Liver (tissue), 9 donors: Measurements from ENCODE around the gene ATF4. TPM values are rescaled to one million over a fixed set of nuclear protein-coding genes. Genes with fewer than 3 reads are reported as not detected.

Source experiments
- DNase-seq: peaks from one replicate; pipeline ENCODE4 v3.0.0-alpha.2; 2017; ENCODE audit warnings: low spot score
- H3K27ac ChIP-seq, 2 donors: one replicate each; pipeline ENCODE4 v1.7.0; 2013; ENCODE audit warnings: inconsistent platforms in 2 of 2, low read length in 2 of 2, control low read depth in 1 of 2, low read depth in 1 of 2, mild to moderate bottlenecking in 1 of 2
- H3K27me3 ChIP-seq, 4 donors: one replicate each; pipeline versions ENCODE4 v1.6.1 to v1.7.0; 2013; ENCODE audit warnings: low read length in 3 of 4, inconsistent platforms in 1 of 4, mild to moderate bottlenecking in 1 of 4, moderate library complexity in 1 of 4; ENCODE audit not compliant: control insufficient read depth in 4 of 4, insufficient read depth in 4 of 4
- H3K36me3 ChIP-seq, 4 donors: one replicate each; pipeline versions ENCODE4 v1.6.1 to v1.7.0; 2013; ENCODE audit warnings: low read length in 3 of 4, mild to moderate bottlenecking in 3 of 4, low read depth in 1 of 4, moderate library complexity in 1 of 4; ENCODE audit not compliant: control insufficient read depth in 4 of 4, insufficient read depth in 3 of 4
- H3K4me1 ChIP-seq, 4 donors: one replicate each; pipeline versions ENCODE4 v1.6.1 to v1.7.0; 2013; ENCODE audit warnings: low read length in 3 of 4, mild to moderate bottlenecking in 3 of 4, moderate library complexity in 1 of 4; ENCODE audit not compliant: control insufficient read depth in 4 of 4, insufficient read depth in 4 of 4
- H3K4me3 ChIP-seq, 3 donors: one replicate each; pipeline versions ENCODE4 v1.6.1 to v1.7.0; 2013; ENCODE audit warnings: low read length in 3 of 3, control low read depth in 1 of 3, low read depth in 1 of 3, mild to moderate bottlenecking in 1 of 3
- H3K9ac ChIP-seq, 2 donors: one replicate each; pipeline ENCODE4 v1.7.0; 2013; ENCODE audit warnings: low read length in 2 of 2, mild to moderate bottlenecking in 2 of 2, moderate library complexity in 2 of 2, control low read depth in 1 of 2, low read depth in 1 of 2
- H3K9me3 ChIP-seq, 4 donors: one replicate each; pipeline versions ENCODE4 v1.6.1 to v1.7.0; 2013; ENCODE audit warnings: low read length in 3 of 4; ENCODE audit not compliant: control insufficient read depth in 4 of 4
- ATF3 ChIP-seq: IDR thresholded peaks from 2 replicates; pipeline ENCODE4 v1.6.1; 2016; ENCODE audit warnings: antibody characterized with exemption
- EGR1 ChIP-seq, 2 donors: IDR thresholded peaks; 2 replicates each; pipeline ENCODE4 v1.6.1; 2016 to 2018; ENCODE audit warnings: antibody characterized with exemption in 2 of 2, low read depth in 2 of 2
- FOXA1 ChIP-seq: IDR thresholded peaks from 2 replicates; pipeline ENCODE4 v1.6.1; 2016; ENCODE audit warnings: antibody characterized with exemption
- FOXA2 ChIP-seq: IDR thresholded peaks from 2 replicates; pipeline ENCODE4 v1.6.1; 2016; ENCODE audit warnings: antibody characterized with exemption
- GABPA ChIP-seq, 2 donors: IDR thresholded peaks in 1 of 2; conservative IDR thresholded peaks in 1 of 2; 2 replicates each; pipeline ENCODE4 v1.6.1; 2016; ENCODE audit warnings: antibody characterized with exemption in 2 of 2, mild to moderate bottlenecking in 1 of 2, moderate library complexity in 1 of 2
- HNF4A ChIP-seq, 2 donors: conservative IDR thresholded peaks; 2 replicates each; pipeline ENCODE4 v1.6.1; 2016; ENCODE audit warnings: antibody characterized with exemption in 2 of 2, mild to moderate bottlenecking in 2 of 2
- HNF4G ChIP-seq: IDR thresholded peaks from 2 replicates; pipeline ENCODE4 v1.6.1; 2016; ENCODE audit warnings: antibody characterized with exemption
- JUND ChIP-seq, 2 donors: IDR thresholded peaks; 2 replicates each; pipeline ENCODE4 v1.6.1; 2016; ENCODE audit warnings: antibody characterized with exemption in 2 of 2
- MAX ChIP-seq: IDR thresholded peaks from 2 replicates; pipeline ENCODE4 v1.6.1; 2016; ENCODE audit warnings: antibody characterized with exemption
- NR2F2 ChIP-seq: IDR thresholded peaks from 2 replicates; pipeline ENCODE4 v1.6.1; 2016; ENCODE audit warnings: antibody characterized with exemption
- RAD21 ChIP-seq, 2 donors: IDR thresholded peaks; 2 replicates each; pipeline ENCODE4 v1.6.1; 2016; ENCODE audit warnings: antibody characterized with exemption in 2 of 2, mild to moderate bottlenecking in 2 of 2
- RXRA ChIP-seq, 2 donors: IDR thresholded peaks; 2 replicates each; pipeline ENCODE4 v1.6.1; 2017 to 2018; ENCODE audit warnings: antibody characterized with exemption in 2 of 2, mild to moderate bottlenecking in 1 of 2
- SP1 ChIP-seq: IDR thresholded peaks from 2 replicates; pipeline ENCODE4 v1.6.1; 2018; ENCODE audit warnings: antibody characterized with exemption, mild to moderate bottlenecking
- TAF1 ChIP-seq: conservative IDR thresholded peaks from 2 replicates; pipeline ENCODE4 v1.6.1; 2016; ENCODE audit warnings: antibody characterized with exemption, mild to moderate bottlenecking
- YY1 ChIP-seq: IDR thresholded peaks from 2 replicates; pipeline ENCODE4 v1.6.1; 2016; ENCODE audit warnings: antibody characterized with exemption, mild to moderate bottlenecking
- ZBTB33 ChIP-seq: IDR thresholded peaks from 2 replicates; pipeline ENCODE4 v1.6.1; 2016; ENCODE audit warnings: antibody characterized with exemption
- WGBS: extraction: QIAGEN DNeasy Blood & Tissue Kit; methylation state at CpG from one replicate; pipeline ENCODE4 v1.1.7; 2013; 5-methylcytosine and 5-hydroxymethylcytosine counted together
- polyA plus RNA-seq, 2 donors: library from polyadenylated mRNA; stranded (reverse) in 1 of 2; unstranded in 1 of 2; fragments of 200-250 nt in 1 of 2; fragments of >200 nt in 1 of 2; fragmentation: Nextera tagmentation in 1 of 2; extraction: Ambion mirVana in 1 of 2; gene quantifications; one replicate each; pipeline versions ENCODE4 v1.2.1 to v1.2.3, GENCODE V29; 2013 to 2015
- total RNA-seq, 2 donors: library from RNA; depleted of rRNA; stranded (reverse); fragments of >200 nt; gene quantifications; one replicate each; pipeline ENCODE4 v1.2.3, GENCODE V29; 2014
- TF ChIP-seq, protein P1 (sequence below): IDR thresholded peaks from 2 replicates; pipeline ENCODE4 v1.6.1; 2016; ENCODE audit warnings: antibody characterized with exemption, mild to moderate bottlenecking
- TF ChIP-seq, protein P2 (sequence below): fragments of 150-350 bp; IDR thresholded peaks from 2 replicates; pipeline ENCODE4 v1.5.1; 2017; ENCODE audit warnings: improper control_type of control experiment, low read depth, low read length; ENCODE audit not compliant: missing input control
- donor health status: healthy.
- donor health status: healthy.
- donor health status: healthy.
- donor health status: healthy.
- donor health status: healthy.

The ATF4 gene
- total and polyA plus RNA-seq, 4 donors = 112 to 211 (median 169) TPM

GRCh38 chr22:39517470-39517869 is 2.9 kb upstream of the ATF4 start:
- H3K9ac ChIP-seq = no peak overlapping the region
- no peak overlapping the region for H3K4me3 ChIP-seq
- no peaks in the 10 kb centered on the region for H3K9me3 ChIP-seq
- H3K27me3 ChIP-seq = no peaks in the 10 kb centered on the region
- DNase-seq = no peak
- H3K4me1 ChIP-seq = peaks cover 3 to 39% (median 23%) of the 10 kb centered on the region in 4 donors
- H3K36me3 ChIP-seq = peaks cover 9 to 44% (median 38%) of the 10 kb centered on the region in 4 donors
- H3K27ac ChIP-seq = no peak overlapping the region
- TF ChIP-seq, protein P1, sequence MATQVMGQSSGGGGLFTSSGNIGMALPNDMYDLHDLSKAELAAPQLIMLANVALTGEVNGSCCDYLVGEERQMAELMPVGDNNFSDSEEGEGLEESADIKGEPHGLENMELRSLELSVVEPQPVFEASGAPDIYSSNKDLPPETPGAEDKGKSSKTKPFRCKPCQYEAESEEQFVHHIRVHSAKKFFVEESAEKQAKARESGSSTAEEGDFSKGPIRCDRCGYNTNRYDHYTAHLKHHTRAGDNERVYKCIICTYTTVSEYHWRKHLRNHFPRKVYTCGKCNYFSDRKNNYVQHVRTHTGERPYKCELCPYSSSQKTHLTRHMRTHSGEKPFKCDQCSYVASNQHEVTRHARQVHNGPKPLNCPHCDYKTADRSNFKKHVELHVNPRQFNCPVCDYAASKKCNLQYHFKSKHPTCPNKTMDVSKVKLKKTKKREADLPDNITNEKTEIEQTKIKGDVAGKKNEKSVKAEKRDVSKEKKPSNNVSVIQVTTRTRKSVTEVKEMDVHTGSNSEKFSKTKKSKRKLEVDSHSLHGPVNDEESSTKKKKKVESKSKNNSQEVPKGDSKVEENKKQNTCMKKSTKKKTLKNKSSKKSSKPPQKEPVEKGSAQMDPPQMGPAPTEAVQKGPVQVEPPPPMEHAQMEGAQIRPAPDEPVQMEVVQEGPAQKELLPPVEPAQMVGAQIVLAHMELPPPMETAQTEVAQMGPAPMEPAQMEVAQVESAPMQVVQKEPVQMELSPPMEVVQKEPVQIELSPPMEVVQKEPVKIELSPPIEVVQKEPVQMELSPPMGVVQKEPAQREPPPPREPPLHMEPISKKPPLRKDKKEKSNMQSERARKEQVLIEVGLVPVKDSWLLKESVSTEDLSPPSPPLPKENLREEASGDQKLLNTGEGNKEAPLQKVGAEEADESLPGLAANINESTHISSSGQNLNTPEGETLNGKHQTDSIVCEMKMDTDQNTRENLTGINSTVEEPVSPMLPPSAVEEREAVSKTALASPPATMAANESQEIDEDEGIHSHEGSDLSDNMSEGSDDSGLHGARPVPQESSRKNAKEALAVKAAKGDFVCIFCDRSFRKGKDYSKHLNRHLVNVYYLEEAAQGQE = no peak
- TF ChIP-seq JUND (IDR thresholded peaks at IDR 0.05) = no peak
- no peak for TF ChIP-seq EGR1 (IDR thresholded peaks at IDR 0.05; ENCODE audit: low read depth in 2 of 2)
- TF ChIP-seq HNF4A (conservative IDR thresholded peaks at IDR 0.05) = no peak
- no peak for TF ChIP-seq MAX
- no peak for TF ChIP-seq SP1
- TF ChIP-seq FOXA2 = no peak
- no peak for TF ChIP-seq RXRA (IDR thresholded peaks at IDR 0.05)
- TF ChIP-seq NR2F2 = no peak
- TF ChIP-seq TAF1 = no peak
- no peak for TF ChIP-seq GABPA (IDR thresholded peaks at IDR 0.05 in 1 of 2, conservative IDR thresholded peaks at IDR 0.05 in 1 of 2)
- no peak for TF ChIP-seq ZBTB33
- no peak for TF ChIP-seq ATF3
- TF ChIP-seq FOXA1 = no peak
- no peak for TF ChIP-seq HNF4G
- no peak for TF ChIP-seq YY1
- TF ChIP-seq RAD21 (IDR thresholded peaks at IDR 0.05) = no peak
- 89% methylated on average over 3 of the region's 3 CpGs for WGBS

DNA sequence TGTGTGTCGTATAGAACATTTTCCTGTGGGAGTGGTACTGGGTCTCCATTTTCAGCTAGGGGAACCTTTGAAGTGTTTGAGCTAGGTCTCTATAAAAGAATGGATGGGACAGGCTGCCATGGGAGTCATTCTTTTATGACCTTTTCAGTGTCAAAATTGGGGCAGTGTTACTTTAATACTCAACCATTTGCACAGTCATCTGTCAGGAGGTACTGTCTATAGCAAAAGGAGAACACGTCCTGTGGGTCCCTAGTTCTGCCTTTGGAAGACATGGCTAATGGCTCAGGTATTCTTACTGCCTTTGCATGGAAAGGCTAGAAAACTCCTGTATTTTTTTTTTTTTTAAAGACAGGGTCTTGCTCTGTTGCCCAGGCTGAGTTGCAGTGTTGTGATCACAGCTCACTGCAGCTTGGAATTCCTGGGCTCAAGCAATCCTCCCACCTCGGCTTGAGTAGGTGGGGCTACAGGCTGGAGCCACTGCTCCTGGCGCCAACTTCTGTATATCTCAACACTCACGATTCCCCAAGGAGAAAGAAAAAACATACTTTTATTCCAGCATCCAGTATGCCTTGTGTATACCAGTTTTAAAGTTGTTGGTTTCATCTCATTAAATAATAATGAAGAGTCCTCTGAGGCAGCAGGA is 2.1 kb upstream of the ATF4 start:
- DNase-seq = no peak

More for the DNA sequence above, 2.1 kb upstream of the ATF4 start:
- no peak overlapping the region for H3K27ac ChIP-seq
- H3K4me3 ChIP-seq = no peak overlapping the region
- no peak overlapping the region for H3K9ac ChIP-seq
- TF ChIP-seq FOXA1 (no peak), SP1 (no peak), EGR1 (IDR thresholded peaks at IDR 0.05; ENCODE audit: low read depth in 2 of 2) (no peak), RAD21 (IDR thresholded peaks at IDR 0.05) (no peak), RXRA (IDR thresholded peaks at IDR 0.05) (no peak), ATF3 (no peak), HNF4A (conservative IDR thresholded peaks at IDR 0.05) (no peak), YY1 (no peak), ZBTB33 (no peak), TAF1 (no peak), FOXA2 (no peak)
- TF ChIP-seq, protein P2, sequence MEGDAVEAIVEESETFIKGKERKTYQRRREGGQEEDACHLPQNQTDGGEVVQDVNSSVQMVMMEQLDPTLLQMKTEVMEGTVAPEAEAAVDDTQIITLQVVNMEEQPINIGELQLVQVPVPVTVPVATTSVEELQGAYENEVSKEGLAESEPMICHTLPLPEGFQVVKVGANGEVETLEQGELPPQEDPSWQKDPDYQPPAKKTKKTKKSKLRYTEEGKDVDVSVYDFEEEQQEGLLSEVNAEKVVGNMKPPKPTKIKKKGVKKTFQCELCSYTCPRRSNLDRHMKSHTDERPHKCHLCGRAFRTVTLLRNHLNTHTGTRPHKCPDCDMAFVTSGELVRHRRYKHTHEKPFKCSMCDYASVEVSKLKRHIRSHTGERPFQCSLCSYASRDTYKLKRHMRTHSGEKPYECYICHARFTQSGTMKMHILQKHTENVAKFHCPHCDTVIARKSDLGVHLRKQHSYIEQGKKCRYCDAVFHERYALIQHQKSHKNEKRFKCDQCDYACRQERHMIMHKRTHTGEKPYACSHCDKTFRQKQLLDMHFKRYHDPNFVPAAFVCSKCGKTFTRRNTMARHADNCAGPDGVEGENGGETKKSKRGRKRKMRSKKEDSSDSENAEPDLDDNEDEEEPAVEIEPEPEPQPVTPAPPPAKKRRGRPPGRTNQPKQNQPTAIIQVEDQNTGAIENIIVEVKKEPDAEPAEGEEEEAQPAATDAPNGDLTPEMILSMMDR = no peak
- 68% methylated on average over 5 of the region's 5 CpGs for WGBS
- H3K4me1 ChIP-seq = peaks cover 3 to 47% (median 31%) of the 10 kb centered on the region in 4 donors
- no peaks in the 10 kb centered on the region for H3K9me3 ChIP-seq
- no peaks in the 10 kb centered on the region for H3K27me3 ChIP-seq
- peaks cover 10 to 48% (median 43%) of the 10 kb centered on the region in 4 donors for H3K36me3 ChIP-seq
